ENCODE results near the gene SPG11.

GRCh38 chr15:44529864-44530604 is 133.4 kb downstream of the SPG11 start:
- TF ChIP-seq CTCF (IDR thresholded peaks at IDR 0.05) (no peak), POLR2AphosphoS5 (IDR thresholded peaks at IDR 0.05) (no peak), POLR2A (IDR thresholded peaks at IDR 0.05) (no peak)
